ENCODE measurements around the gene SLX4IP.

- TF ChIP-seq POLR2A (IDR thresholded peaks at IDR 0.05) = no peak
- TF ChIP-seq CTCF (IDR thresholded peaks at IDR 0.05) = no peak
Measured at GRCh38 chr20:10609276-10609675, 174.2 kb downstream of the SLX4IP start.
